GDM1 (cell line): ENCODE measurements around the gene ZNF502.
"Not testable (repeated sequence)": the region's sequence is repeated elsewhere in the genome, so short reads cannot be mapped to it uniquely, and the experiment has no call there.

Experiments
- DNase-seq: peaks from one replicate; lab custom pipeline; 2025; lab: John Stamatoyannopoulos, UW

Gene ZNF502

GRCh38 chr3:44712455-44713075 lies at the start of gene ZNF502:
Gene ZNF502, plus strand, starts transcription at chr3:44712660. Its CDS starts 7,602 bp downstream, at chr3:44720262.
- DNase-seq = no peak

- DNase-seq = no peak
Measured at GRCh38 chr3:44665173-44665572, 47.3 kb upstream of the ZNF502 start.

- no peak for DNase-seq
Measured at GRCh38 chr3:44666346-44666745, 46.1 kb upstream of the ZNF502 start.

GRCh38 chr3:44669760-44670159 lies 42.7 kb upstream of the ZNF502 start:
- no peak for DNase-seq

GRCh38 chr3:44673466-44673865 lies 39.0 kb upstream of the ZNF502 start:
- not testable (repeated sequence) for DNase-seq

GRCh38 chr3:44674211-44674610 lies 38.2 kb upstream of the ZNF502 start:
- no peak for DNase-seq

GRCh38 chr3:44678480-44679116 lies 33.9 kb upstream of the ZNF502 start:
- no peak for DNase-seq

- no peak for DNase-seq
Measured at GRCh38 chr3:44680921-44681455, 31.5 kb upstream of the ZNF502 start.

GRCh38 chr3:44682182-44682896 lies 30.1 kb upstream of the ZNF502 start:
- DNase-seq = no peak

GRCh38 chr3:44685128-44685800 lies 27.2 kb upstream of the ZNF502 start:
- DNase-seq = no peak

GRCh38 chr3:44687898-44688297 lies 24.6 kb upstream of the ZNF502 start:
- no peak for DNase-seq

- DNase-seq = no peak
Measured at GRCh38 chr3:44721231-44722102, 9.0 kb downstream of the ZNF502 start.

GRCh38 chr3:44722103-44722401 lies 9.6 kb downstream of the ZNF502 start:
- no peak for DNase-seq

- DNase-seq = no peak
Measured at GRCh38 chr3:44729384-44729910, 17.0 kb downstream of the ZNF502 start, which contains the start of gene ZNF501. Gene ZNF501, plus strand, starts transcription at chr3:44729635. Its CDS starts 4,787 bp downstream, at chr3:44734422.

GRCh38 chr3:44734646-44735168 lies 22.2 kb downstream of the ZNF502 start:
- DNase-seq = no peak

GRCh38 chr3:44761101-44761423 lies 48.6 kb downstream of the ZNF502 start:
- DNase-seq = no peak

- peak; percentile 94 for DNase-seq
Measured at GRCh38 chr3:44761424-44762169, 49.1 kb downstream of the ZNF502 start, which contains the start of the genes KIAA1143 and KIF15. Gene KIAA1143, minus strand, starts transcription at chr3:44761619. Its CDS starts 17 bp downstream, at chr3:44761602. Gene KIF15, plus strand, starts transcription at chr3:44761794. Its CDS starts 72 bp downstream, at chr3:44761866.

GRCh38 chr3:44762170-44762677 lies 49.8 kb downstream of the ZNF502 start:
- no peak for DNase-seq

- no peak for DNase-seq
Measured at GRCh38 chr3:44762690-44763089, 50.2 kb downstream of the ZNF502 start.

GRCh38 chr3:44764248-44764647 lies 51.8 kb downstream of the ZNF502 start:
- DNase-seq = no peak
